Endothelial cell of hepatic sinusoid (primary cell): ENCODE data around the gene TEX38.
"Not testable (repeated sequence)": the region's sequence is repeated elsewhere in the genome, so short reads cannot be mapped to it uniquely, and the experiment has no call there.

Source experiments
- in situ Hi-C: cut with HindIII; loops from 2 replicates; pipeline ENCODE4 v1.10.0; 2017; ENCODE audit warnings: low sequenced_read_pairs

The TEX38 gene

GRCh38 chr1:46687093-46687659 is 15.5 kb downstream of the TEX38 start:
- in situ Hi-C loops, result no loop called here

- in situ Hi-C loops, result no loop called here
Observed at GRCh38 chr1:46687921-46688509, 16.4 kb downstream of the TEX38 start.

- in situ Hi-C loops, result no loop called here
Observed at GRCh38 chr1:46689356-46689755, 17.7 kb downstream of the TEX38 start.

GRCh38 chr1:46689897-46690296 is 18.2 kb downstream of the TEX38 start:
- in situ Hi-C loops, result loop anchor here (5.0 kb wide), 1 partner anchor 73 kb away; the partner anchor contains the start of gene MOB3C

- in situ Hi-C loops, result loop anchor here (5.0 kb wide), 1 partner anchor 74 kb away; the partner anchor contains the start of gene MOB3C
Observed at GRCh38 chr1:46690931-46691421, 19.3 kb downstream of the TEX38 start.

- in situ Hi-C loops, result loop anchor here (5.0 kb wide), 1 partner anchor 75 kb away; the partner anchor contains the start of gene MOB3C
Observed at GRCh38 chr1:46691997-46692790, 20.5 kb downstream of the TEX38 start.

- in situ Hi-C loops, result loop anchor here (5.0 kb wide), 1 partner anchor 76 kb away; the partner anchor contains the start of gene MOB3C
Observed at GRCh38 chr1:46692811-46693770, 21.4 kb downstream of the TEX38 start.

GRCh38 chr1:46694676-46695075 is 23.0 kb downstream of the TEX38 start:
- in situ Hi-C loops, result loop anchor here (5.0 kb wide), 1 partner anchor 77 kb away; the partner anchor contains the start of gene MOB3C

GRCh38 chr1:46697053-46697452 is 25.4 kb downstream of the TEX38 start:
- in situ Hi-C loops, result no loop called here

GRCh38 chr1:46699666-46700065 is 28.0 kb downstream of the TEX38 start:
- in situ Hi-C loops, result no loop called here

- in situ Hi-C loops, result no loop called here
Observed at GRCh38 chr1:46703927-46704641, 32.4 kb downstream of the TEX38 start.

- in situ Hi-C loops, result no loop called here
Observed at GRCh38 chr1:46705408-46705807, 33.8 kb downstream of the TEX38 start.

GRCh38 chr1:46708121-46708520 is 36.5 kb downstream of the TEX38 start:
- in situ Hi-C loops, result no loop called here

- in situ Hi-C loops, result no loop called here
Observed at GRCh38 chr1:46714976-46715375, 43.3 kb downstream of the TEX38 start.

GRCh38 chr1:46717654-46718053 is 46.0 kb downstream of the TEX38 start:
- in situ Hi-C loops, result no loop called here

- in situ Hi-C loops, result no loop called here
Observed at GRCh38 chr1:46718340-46718726, 46.7 kb downstream of the TEX38 start.

- in situ Hi-C loops, result no loop called here
Observed at GRCh38 chr1:46718727-46719622, 47.3 kb downstream of the TEX38 start, which contains the start of gene EFCAB14. TSS of gene EFCAB14 (minus strand) at chr1:46719114. CDS start at chr1:46718087, 1,027 bp downstream.

GRCh38 chr1:46719689-46720088 is 48.0 kb downstream of the TEX38 start:
- in situ Hi-C loops, result no loop called here

- in situ Hi-C loops, result not testable (repeated sequence)
Observed at GRCh38 chr1:46720319-46720718, 48.7 kb downstream of the TEX38 start.
